OCI-LY7 (cell line): ENCODE results near the gene MSANTD3.

Source experiments
- CTCF ChIP-seq: fragments of 200-600 bp; sonication (generic); conservative IDR thresholded peaks from 2 replicates; pipeline ENCODE4 v1.5.1; 2014; ENCODE audit warnings: mild to moderate bottlenecking, antibody characterized with exemption, low read length, moderate library complexity, mixed read lengths
- EZH2phosphoT487 ChIP-seq: fragments of 200-600 bp; sonication (generic); IDR thresholded peaks from 2 replicates; pipeline ENCODE4 v1.6.1; 2018; ENCODE audit warnings: low read depth, borderline replicate concordance, mild to moderate bottlenecking, mixed run types, antibody characterized with exemption, low read length, moderate library complexity, mixed read lengths

- TF ChIP-seq EZH2phosphoT487 (no peak), CTCF (no peak)
Measured at GRCh38 chr9:100426189-100426529, 784 bp upstream of the MSANTD3 start.
